Measurements from ENCODE around the gene RSF1. TPM values are rescaled to one million over a fixed set of nuclear protein-coding genes. Genes with fewer than 3 reads are reported as not detected.

The RSF1 gene
- total and polyA plus RNA-seq, 2 experiments from 2014 or later = 47.9 to 48.8 TPM

GRCh38 chr11:77801477-77801876, 19.0 kb downstream of the RSF1 start:
- Histone ChIP-seq H3K4me1 (ENCODE audit: insufficient read depth) (peaks cover 6% of the 10 kb centered on the region), H3K4me3 (no peak overlapping the region), H3K9me2 (replicated peaks; ENCODE audit: insufficient read depth) (no peaks in the 10 kb centered on the region), H2AFZ (no peak overlapping the region), H4K20me1 (ENCODE audit: insufficient read depth, poor library complexity, severe bottlenecking) (peaks cover 74% of the 10 kb centered on the region), H3K4me2 (no peak overlapping the region), H3K79me2 (peaks cover 100% of the 10 kb centered on the region), H3K27me3 (no peaks in the 10 kb centered on the region), H3K36me3 (replicated peaks; ENCODE audit: insufficient read depth, low read depth) (no peaks in the 10 kb centered on the region), H3K27ac (no peak overlapping the region), H3K9me3 (ENCODE audit: low read depth) (no peaks in the 10 kb centered on the region)
- TF ChIP-seq EZH2 (IDR thresholded peaks at IDR 0.05; ENCODE audit: borderline replicate concordance) (no peak), EZH2phosphoT487 (IDR thresholded peaks at IDR 0.05; ENCODE audit: low read depth, severe bottlenecking, unreplicated experiment) (no peak), CTCF (IDR thresholded peaks at IDR 0.05; ENCODE audit: poor library complexity) (no peak)
- DNase-seq (ENCODE audit: low spot score) = no peak
- WGBS (ENCODE audit: low lambda C conversion rate, missing lambda C conversion rate) = 70% methylated on average over 3 of the region's 3 CpGs

- Histone ChIP-seq H3K9me3 (ENCODE audit: low read depth) (no peaks in the 10 kb centered on the region), H3K27me3 (no peaks in the 10 kb centered on the region), H3K79me2 (peaks cover 99% of the 10 kb centered on the region), H2AFZ (no peak overlapping the region), H3K27ac (no peak overlapping the region), H3K4me3 (no peak overlapping the region), H3K9me2 (replicated peaks; ENCODE audit: insufficient read depth) (no peaks in the 10 kb centered on the region), H3K4me1 (ENCODE audit: insufficient read depth) (peaks cover 6% of the 10 kb centered on the region), H3K4me2 (no peak overlapping the region), H4K20me1 (ENCODE audit: insufficient read depth, poor library complexity, severe bottlenecking) (peaks cover 71% of the 10 kb centered on the region), H3K36me3 (replicated peaks; ENCODE audit: insufficient read depth, low read depth) (no peaks in the 10 kb centered on the region)
- no peak for TF ChIP-seq EZH2phosphoT487 (IDR thresholded peaks at IDR 0.05; ENCODE audit: low read depth, severe bottlenecking, unreplicated experiment)
- no peak for TF ChIP-seq CTCF (IDR thresholded peaks at IDR 0.05; ENCODE audit: poor library complexity)
- no peak for TF ChIP-seq EZH2 (IDR thresholded peaks at IDR 0.05; ENCODE audit: borderline replicate concordance)
- no peak for DNase-seq (ENCODE audit: low spot score)
Observed at GRCh38 chr11:77800449-77800848, 20.1 kb downstream of the RSF1 start.

GRCh38 chr11:77799338-77799737, 21.2 kb downstream of the RSF1 start:
- Histone ChIP-seq H3K9me3 (ENCODE audit: low read depth) (no peaks in the 10 kb centered on the region), H3K36me3 (replicated peaks; ENCODE audit: insufficient read depth, low read depth) (no peaks in the 10 kb centered on the region), H3K9me2 (replicated peaks; ENCODE audit: insufficient read depth) (no peaks in the 10 kb centered on the region), H3K4me3 (no peak overlapping the region), H3K4me2 (no peak overlapping the region), H3K4me1 (ENCODE audit: insufficient read depth) (peaks cover 6% of the 10 kb centered on the region), H3K79me2 (peaks cover 99% of the 10 kb centered on the region), H4K20me1 (ENCODE audit: insufficient read depth, poor library complexity, severe bottlenecking) (peaks cover 70% of the 10 kb centered on the region), H3K27ac (no peak overlapping the region), H3K27me3 (no peaks in the 10 kb centered on the region), H2AFZ (no peak overlapping the region)
- TF ChIP-seq CTCF (IDR thresholded peaks at IDR 0.05; ENCODE audit: poor library complexity) (no peak), EZH2 (IDR thresholded peaks at IDR 0.05; ENCODE audit: borderline replicate concordance) (no peak)
- 90% methylated on average over 3 of the region's 3 CpGs for WGBS (ENCODE audit: low lambda C conversion rate, missing lambda C conversion rate)
- DNase-seq (ENCODE audit: low spot score) = no peak

- Histone ChIP-seq H3K9me3 (ENCODE audit: low read depth) (no peaks in the 10 kb centered on the region), H3K4me2 (no peak overlapping the region), H3K4me1 (ENCODE audit: insufficient read depth) (no peaks in the 10 kb centered on the region), H3K36me3 (replicated peaks; ENCODE audit: insufficient read depth, low read depth) (no peaks in the 10 kb centered on the region), H3K4me3 (no peak overlapping the region), H2AFZ (no peak overlapping the region), H4K20me1 (ENCODE audit: insufficient read depth, poor library complexity, severe bottlenecking) (peaks cover 33% of the 10 kb centered on the region), H3K27ac (no peak overlapping the region), H3K27me3 (no peaks in the 10 kb centered on the region), H3K79me2 (peaks cover 97% of the 10 kb centered on the region), H3K9me2 (replicated peaks; ENCODE audit: insufficient read depth) (no peaks in the 10 kb centered on the region)
- no peak for TF ChIP-seq EZH2phosphoT487 (IDR thresholded peaks at IDR 0.05; ENCODE audit: low read depth, severe bottlenecking, unreplicated experiment)
- TF ChIP-seq CTCF (IDR thresholded peaks at IDR 0.05; ENCODE audit: poor library complexity) = no peak
- TF ChIP-seq EZH2 (IDR thresholded peaks at IDR 0.05; ENCODE audit: borderline replicate concordance) = no peak
- no peak for DNase-seq (ENCODE audit: low spot score)
- WGBS (ENCODE audit: low lambda C conversion rate, missing lambda C conversion rate) = 88% methylated on average over 2 of the region's 2 CpGs
Observed at GRCh38 chr11:77793972-77794371, 26.6 kb downstream of the RSF1 start.
